GM12865 (cell line): ENCODE data around the gene RAB40C.

ENCODE experiments used
- DNase-seq: peaks from one replicate; pipeline ENCODE4 v3.0.0; 2010; ENCODE audit warnings: low read depth
- H3K4me3 ChIP-seq: 2 replicates; pipeline ENCODE4 v1.5.1; 2011; ENCODE audit warnings: mild to moderate bottlenecking, low read depth, low read length, control low read depth
- CTCF ChIP-seq: IDR thresholded peaks from 2 replicates; pipeline ENCODE4 v1.5.1; 2011; ENCODE audit warnings: low read length, control low read depth, low read depth, inconsistent platforms; ENCODE audit not compliant: insufficient read depth; ENCODE audit errors: missing control alignments

The RAB40C gene

GRCh38 chr16:676913-677312 lies 87.0 kb downstream of the RAB40C start:
- DNase-seq: no peak
- no peak for TF ChIP-seq CTCF
- no peak overlapping the region for H3K4me3 ChIP-seq

- no peak for TF ChIP-seq CTCF
- no peak for DNase-seq
- no peak overlapping the region for H3K4me3 ChIP-seq
Observed at GRCh38 chr16:677316-678190, 87.7 kb downstream of the RAB40C start.

GRCh38 chr16:678209-678857 lies 88.5 kb downstream of the RAB40C start:
- TF ChIP-seq CTCF: no peak
- H3K4me3 ChIP-seq: no peak overlapping the region
- DNase-seq: no peak
